NB4 (cell line): ENCODE data around the gene FZD1.

Experiments
- POLR2A ChIP-seq: IDR thresholded peaks from 2 replicates; pipeline ENCODE4 v1.6.1; 2011; ENCODE audit warnings: mild to moderate bottlenecking; ENCODE audit not compliant: insufficient read length; ENCODE audit errors: extremely low read depth
- TF ChIP-seq, protein P1 (sequence below): IDR thresholded peaks from one replicate; pipeline ENCODE4 v1.5.1; 2012; ENCODE audit warnings: low read depth, low read length

DNA sequence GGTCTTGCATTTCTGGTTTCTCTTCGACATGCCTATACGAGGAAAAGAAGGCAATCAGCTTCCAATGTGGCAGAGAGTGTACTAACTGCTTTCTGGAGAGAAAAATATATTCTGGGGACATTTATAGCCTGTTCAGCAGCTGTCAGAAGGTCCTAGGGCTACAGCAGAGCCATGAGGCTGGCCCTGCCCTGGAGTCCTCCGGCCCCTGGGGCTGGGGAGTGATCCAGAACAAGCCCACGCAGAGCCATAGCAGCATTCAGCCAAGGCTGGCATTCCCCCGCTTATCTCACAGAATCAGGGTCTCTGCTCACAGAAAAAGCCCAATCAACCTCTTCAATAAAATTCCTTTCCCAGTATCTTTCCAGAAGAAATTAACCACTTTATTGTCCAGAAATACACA is 48.9 kb downstream of the FZD1 start:
- no peak for TF ChIP-seq POLR2A
- TF ChIP-seq, protein P1, sequence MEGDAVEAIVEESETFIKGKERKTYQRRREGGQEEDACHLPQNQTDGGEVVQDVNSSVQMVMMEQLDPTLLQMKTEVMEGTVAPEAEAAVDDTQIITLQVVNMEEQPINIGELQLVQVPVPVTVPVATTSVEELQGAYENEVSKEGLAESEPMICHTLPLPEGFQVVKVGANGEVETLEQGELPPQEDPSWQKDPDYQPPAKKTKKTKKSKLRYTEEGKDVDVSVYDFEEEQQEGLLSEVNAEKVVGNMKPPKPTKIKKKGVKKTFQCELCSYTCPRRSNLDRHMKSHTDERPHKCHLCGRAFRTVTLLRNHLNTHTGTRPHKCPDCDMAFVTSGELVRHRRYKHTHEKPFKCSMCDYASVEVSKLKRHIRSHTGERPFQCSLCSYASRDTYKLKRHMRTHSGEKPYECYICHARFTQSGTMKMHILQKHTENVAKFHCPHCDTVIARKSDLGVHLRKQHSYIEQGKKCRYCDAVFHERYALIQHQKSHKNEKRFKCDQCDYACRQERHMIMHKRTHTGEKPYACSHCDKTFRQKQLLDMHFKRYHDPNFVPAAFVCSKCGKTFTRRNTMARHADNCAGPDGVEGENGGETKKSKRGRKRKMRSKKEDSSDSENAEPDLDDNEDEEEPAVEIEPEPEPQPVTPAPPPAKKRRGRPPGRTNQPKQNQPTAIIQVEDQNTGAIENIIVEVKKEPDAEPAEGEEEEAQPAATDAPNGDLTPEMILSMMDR, result no peak
